Pancreas (tissue), 10 donors: ENCODE data around the gene SLC19A1. TPM values are rescaled to one million over a fixed set of nuclear protein-coding genes. Genes with fewer than 3 reads are reported as not detected.
A peak's percentile ranks its signal among the peaks of the same experiment; 100 is the strongest.

Source experiments
- ATAC-seq, 4 donors: fragments of 200-7000 bp; cut with Tn5 transposase; one replicate each; pipeline versions ENCODE4 v1.8.0 to v1.9.1; 2020; ENCODE audit warnings: mild to moderate bottlenecking in 4 of 4, moderate library complexity in 4 of 4
- DNase-seq, 6 donors: peaks; one replicate each; pipeline ENCODE4 v3.0.0-alpha.2; 2020
- FAIRE-seq: peaks from 2 replicates; lab custom pipeline; 2012; peaks lifted over from hg19 to GRCh38; lab: Jason Lieb, UNC
- H3K27ac ChIP-seq, 4 donors: fragments of 200-600 bp; sonication (generic); 1 replicate in 3 of 4; 2 replicates in 1 of 4; pipeline versions ENCODE4 v1.5.0 to v1.8.0; 2020
- H3K27me3 ChIP-seq, 4 donors: fragments of 200-600 bp; one replicate each; pipeline ENCODE4 v1.8.0; 2021
- H3K36me3 ChIP-seq, 3 donors: fragments of 200-600 bp; sonication (generic) in 1 of 3; one replicate each; pipeline versions ENCODE4 v1.5.0 to v1.8.0; 2020 to 2021
- H3K4me1 ChIP-seq, 3 donors: fragments of 200-600 bp; one replicate each; pipeline ENCODE4 v1.8.0; 2021
- H3K4me3 ChIP-seq, 4 donors: fragments of 200-600 bp; sonication (generic) in 2 of 4; one replicate each; pipeline versions ENCODE4 v1.5.0 to v1.8.0; 2020 to 2021
- H3K9me3 ChIP-seq, 4 donors: fragments of 200-600 bp; one replicate each; pipeline ENCODE4 v1.8.0; 2021
- WGBS, 2 donors: extraction: QIAGEN DNeasy Blood & Tissue Kit; methylation state at CpG; one replicate each; pipeline ENCODE4 v1.1.7; 2013; 5-methylcytosine and 5-hydroxymethylcytosine counted together
- intact Hi-C, 3 donors: fragments of 100-400 bp; cut with DNase I; formaldehyde crosslinking; loops; one replicate each; pipeline versions ENCODE4 v1.11.1 to v1.14.2; 2022
- polyA plus RNA-seq, 2 donors: library from polyadenylated mRNA; stranded (reverse); fragments of 200-250 nt; gene quantifications; one replicate each; pipeline ENCODE4 v1.2.3, GENCODE V29; 2013
- total RNA-seq, 6 donors: library from RNA; stranded (reverse); fragmentation: NEBNext Ultra II Directional in 4 of 6; extraction: Animal tissue kit (Norgen Biotek cat#: 25700) in 4 of 6; gene quantifications; one replicate each; pipeline versions ENCODE4 v1.2.1 to v1.2.4, GENCODE V29; 2021 to 2023
- TF ChIP-seq, protein P1 (sequence below), 4 donors: fragments of 200-600 bp; sonication (generic) in 3 of 4; IDR thresholded peaks; one replicate each; pipeline versions ENCODE4 v1.5.0 to v1.8.0; 2021; ENCODE audit warnings: antibody characterized with exemption in 4 of 4
- donor health status: healthy with polysubstance abuse.
- donor health status: DM: no; HTN: no; CAD: no; lungs with moderate emphysema.
- donor health status: DM: no; HTN: no; CAD: no.
- donor health status: control.
- donor health status: control.
- donor health status: Bipolar disorder and iron deficiency.
- donor health status: DM: yes; HTN: yes; CAD: no.
- donor health status: DM: no; HTN: no; CAD: no.
- donor health status: DM: no; HTN: no; CAD: no.
- donor health status: DM: yes; HTN: yes; CAD: no.

The SLC19A1 gene
- total and polyA plus RNA-seq, 8 donors: 4.4 to 11.2 (median 5.4) TPM

DNA sequence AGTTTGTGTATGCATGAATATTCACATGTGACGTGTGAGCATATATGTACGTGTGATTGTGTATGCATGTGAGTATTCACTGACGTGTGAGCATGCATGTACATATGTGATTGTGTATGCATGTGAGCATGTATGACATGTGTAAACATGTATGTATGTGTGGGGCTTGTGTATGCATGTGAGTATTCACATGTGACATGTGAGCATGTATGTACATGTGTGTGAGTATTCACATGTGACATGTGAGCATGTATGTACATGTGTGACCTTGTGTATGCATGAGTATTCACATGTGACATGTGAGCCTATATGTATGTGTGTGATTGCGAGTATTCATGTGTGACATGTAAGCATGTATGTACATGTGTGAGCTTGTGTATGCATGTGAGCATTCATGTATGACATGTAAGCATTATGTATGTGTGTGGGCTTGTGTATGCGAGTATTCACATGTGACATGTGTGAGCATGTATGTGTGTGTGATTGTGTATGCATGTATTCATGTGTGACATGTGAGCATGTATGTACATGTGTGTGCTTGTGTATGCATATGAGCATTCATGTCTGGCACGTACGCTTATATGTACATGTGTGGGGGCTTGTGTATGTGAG is 89.4 kb downstream of the SLC19A1 start:
- H3K4me3 ChIP-seq: no peak overlapping the region
- intact Hi-C loops: no loop called here
- no peaks in the 10 kb centered on the region for H3K27me3 ChIP-seq
- TF ChIP-seq, protein P1, sequence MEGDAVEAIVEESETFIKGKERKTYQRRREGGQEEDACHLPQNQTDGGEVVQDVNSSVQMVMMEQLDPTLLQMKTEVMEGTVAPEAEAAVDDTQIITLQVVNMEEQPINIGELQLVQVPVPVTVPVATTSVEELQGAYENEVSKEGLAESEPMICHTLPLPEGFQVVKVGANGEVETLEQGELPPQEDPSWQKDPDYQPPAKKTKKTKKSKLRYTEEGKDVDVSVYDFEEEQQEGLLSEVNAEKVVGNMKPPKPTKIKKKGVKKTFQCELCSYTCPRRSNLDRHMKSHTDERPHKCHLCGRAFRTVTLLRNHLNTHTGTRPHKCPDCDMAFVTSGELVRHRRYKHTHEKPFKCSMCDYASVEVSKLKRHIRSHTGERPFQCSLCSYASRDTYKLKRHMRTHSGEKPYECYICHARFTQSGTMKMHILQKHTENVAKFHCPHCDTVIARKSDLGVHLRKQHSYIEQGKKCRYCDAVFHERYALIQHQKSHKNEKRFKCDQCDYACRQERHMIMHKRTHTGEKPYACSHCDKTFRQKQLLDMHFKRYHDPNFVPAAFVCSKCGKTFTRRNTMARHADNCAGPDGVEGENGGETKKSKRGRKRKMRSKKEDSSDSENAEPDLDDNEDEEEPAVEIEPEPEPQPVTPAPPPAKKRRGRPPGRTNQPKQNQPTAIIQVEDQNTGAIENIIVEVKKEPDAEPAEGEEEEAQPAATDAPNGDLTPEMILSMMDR (IDR thresholded peaks at IDR 0.05): no peak
- no peaks in the 10 kb centered on the region for H3K4me1 ChIP-seq
- ATAC-seq (no peak), DNase-seq (no peak), FAIRE-seq (no peak)
- H3K36me3 ChIP-seq: no peaks in the 10 kb centered on the region
- H3K27ac ChIP-seq: no peak overlapping the region
- no peaks in the 10 kb centered on the region for H3K9me3 ChIP-seq
- WGBS, 2 donors: 70 to 88% methylated on average over 7 of the region's 7 CpGs

GRCh38 chr21:45451771-45452182 is 90.5 kb downstream of the SLC19A1 start:
- FAIRE-seq (no peak), DNase-seq (peak in 2 of 6 donors; percentile 17 to 39), ATAC-seq (no peak)
- Histone ChIP-seq H3K4me1 (no peaks in the 10 kb centered on the region), H3K27ac (no peak overlapping the region), H3K27me3 (no peaks in the 10 kb centered on the region), H3K4me3 (no peak overlapping the region), H3K36me3 (no peaks in the 10 kb centered on the region), H3K9me3 (no peaks in the 10 kb centered on the region)
- TF ChIP-seq, protein P1 (IDR thresholded peaks at IDR 0.05): no peak
- 73 to 90% methylated on average over 12 of the region's 12 CpGs for WGBS, 2 donors
- intact Hi-C loops: no loop called here

- TF ChIP-seq, protein P1 (IDR thresholded peaks at IDR 0.05): no peak
- Histone ChIP-seq H3K4me3 (no peak overlapping the region), H3K27ac (no peak overlapping the region), H3K4me1 (no peaks in the 10 kb centered on the region), H3K36me3 (no peaks in the 10 kb centered on the region), H3K27me3 (no peaks in the 10 kb centered on the region), H3K9me3 (no peaks in the 10 kb centered on the region)
- FAIRE-seq (no peak), DNase-seq (peak in 2 of 6 donors; percentile 9 to 31), ATAC-seq (no peak)
- 65 to 76% methylated on average over 20 of the region's 20 CpGs for WGBS, 2 donors
- intact Hi-C loops: no loop called here
Measured at GRCh38 chr21:45451091-45451740, 91.0 kb downstream of the SLC19A1 start.

DNA sequence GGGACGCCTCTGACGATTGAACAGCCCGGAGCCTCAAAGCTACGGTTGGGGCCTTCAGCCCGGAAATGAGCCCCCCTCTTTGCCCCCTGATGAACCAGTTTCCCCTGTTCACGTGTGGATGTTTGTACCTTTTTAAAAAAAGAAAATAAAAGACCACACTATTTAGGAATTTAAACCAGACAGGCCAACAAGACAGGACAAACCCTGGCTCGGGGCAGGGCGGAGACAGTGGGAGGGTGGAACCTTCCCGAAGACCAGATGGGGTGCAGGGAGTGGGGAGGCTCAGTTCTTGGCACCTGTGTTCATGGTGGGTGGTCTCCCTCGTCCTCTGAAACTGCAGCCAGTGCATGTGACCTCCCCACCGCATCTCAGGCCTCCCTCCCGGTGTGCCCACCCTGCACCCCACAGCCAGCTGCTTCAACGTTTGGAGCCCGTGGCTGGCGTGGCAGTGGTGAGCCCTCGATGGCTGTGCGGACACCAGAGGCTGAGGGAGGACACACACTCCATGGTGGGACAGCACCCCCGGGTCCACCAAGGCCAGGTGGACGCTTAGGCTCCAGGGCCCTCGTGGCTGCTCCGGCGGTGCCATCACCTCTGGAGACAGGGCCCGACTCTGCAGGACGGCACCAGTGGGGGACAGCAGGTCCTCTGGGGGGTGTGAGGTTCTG is 91.7 kb downstream of the SLC19A1 start:
- H3K4me3 ChIP-seq: no peak overlapping the region
- H3K36me3 ChIP-seq: no peaks in the 10 kb centered on the region
- peak in 2 of 6 donors; percentile 12 to 52 for DNase-seq
- ATAC-seq: no peak
- intact Hi-C loops: no loop called here
- FAIRE-seq: no peak
- H3K4me1 ChIP-seq: no peaks in the 10 kb centered on the region
- WGBS, 2 donors: 56 to 69% methylated on average over 24 of the region's 24 CpGs
- TF ChIP-seq, protein P1 (IDR thresholded peaks at IDR 0.05): no peak
- H3K27me3 ChIP-seq: no peaks in the 10 kb centered on the region
- no peak overlapping the region for H3K27ac ChIP-seq
- H3K9me3 ChIP-seq: no peaks in the 10 kb centered on the region
